ENCODE data around the gene JAZF1. TPM values are rescaled to one million over a fixed set of nuclear protein-coding genes. Genes with fewer than 3 reads are reported as not detected.

JAZF1 gene
- total RNA-seq, 4 donors from 2014 or later: 27.8 to 36.5 (median 30.5) TPM

DNA sequence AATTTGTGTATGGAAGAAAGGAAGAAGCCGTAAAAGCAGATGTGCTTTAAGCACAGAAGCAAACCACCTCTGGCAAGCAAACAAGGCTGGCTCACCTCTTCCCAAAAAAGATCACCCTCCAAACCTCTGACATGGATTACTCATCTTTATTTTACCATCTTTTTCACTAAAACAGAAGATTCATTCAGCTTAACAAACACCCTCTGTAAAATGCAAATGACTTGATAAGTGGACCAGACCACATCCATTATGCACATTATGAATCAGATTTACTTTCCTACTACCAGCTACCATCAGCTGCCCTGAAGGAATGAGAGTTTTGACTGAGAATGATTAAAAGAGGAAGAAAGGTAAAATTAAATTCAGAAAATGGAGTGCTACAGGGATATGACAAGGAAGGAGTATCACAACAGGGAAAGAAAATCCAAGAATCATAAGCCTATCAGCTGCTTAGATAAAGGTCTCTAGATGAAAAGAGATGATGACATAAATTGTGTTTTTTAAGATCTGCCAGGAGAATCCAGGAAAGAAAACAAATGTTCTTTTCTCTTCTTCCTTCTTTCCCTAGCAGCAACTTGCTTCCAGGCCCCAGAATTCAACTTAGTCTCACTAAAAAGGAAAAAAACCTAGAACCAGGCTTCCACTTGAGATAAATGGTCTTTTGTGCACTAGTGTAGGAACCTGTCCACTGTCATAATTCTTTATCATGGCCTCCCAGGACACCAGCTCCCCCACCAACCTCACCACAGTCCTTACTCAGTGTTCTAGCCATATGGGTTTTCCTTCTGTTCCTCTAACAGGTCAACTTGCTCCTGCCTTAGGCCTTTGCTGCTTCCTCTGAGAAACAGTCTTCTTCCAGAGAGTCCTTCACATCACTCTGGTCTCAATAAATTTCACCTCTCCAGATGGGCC is 47.4 kb downstream of the JAZF1 start:
- TF ChIP-seq EP300 (IDR thresholded peaks at IDR 0.05) (no peak), POLR2AphosphoS5 (IDR thresholded peaks at IDR 0.05) (no peak), POLR2A (IDR thresholded peaks at IDR 0.05) (no peak)
- TF ChIP-seq, protein P1, sequence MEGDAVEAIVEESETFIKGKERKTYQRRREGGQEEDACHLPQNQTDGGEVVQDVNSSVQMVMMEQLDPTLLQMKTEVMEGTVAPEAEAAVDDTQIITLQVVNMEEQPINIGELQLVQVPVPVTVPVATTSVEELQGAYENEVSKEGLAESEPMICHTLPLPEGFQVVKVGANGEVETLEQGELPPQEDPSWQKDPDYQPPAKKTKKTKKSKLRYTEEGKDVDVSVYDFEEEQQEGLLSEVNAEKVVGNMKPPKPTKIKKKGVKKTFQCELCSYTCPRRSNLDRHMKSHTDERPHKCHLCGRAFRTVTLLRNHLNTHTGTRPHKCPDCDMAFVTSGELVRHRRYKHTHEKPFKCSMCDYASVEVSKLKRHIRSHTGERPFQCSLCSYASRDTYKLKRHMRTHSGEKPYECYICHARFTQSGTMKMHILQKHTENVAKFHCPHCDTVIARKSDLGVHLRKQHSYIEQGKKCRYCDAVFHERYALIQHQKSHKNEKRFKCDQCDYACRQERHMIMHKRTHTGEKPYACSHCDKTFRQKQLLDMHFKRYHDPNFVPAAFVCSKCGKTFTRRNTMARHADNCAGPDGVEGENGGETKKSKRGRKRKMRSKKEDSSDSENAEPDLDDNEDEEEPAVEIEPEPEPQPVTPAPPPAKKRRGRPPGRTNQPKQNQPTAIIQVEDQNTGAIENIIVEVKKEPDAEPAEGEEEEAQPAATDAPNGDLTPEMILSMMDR (IDR thresholded peaks at IDR 0.05): no peak
- H3K27me3 ChIP-seq: no peaks in the 10 kb centered on the region
- peaks cover 12 to 89% (median 25%) of the 10 kb centered on the region in 3 donors for H3K4me1 ChIP-seq
- no peak overlapping the region for H3K27ac ChIP-seq
- no peaks in the 10 kb centered on the region for H3K9me3 ChIP-seq
- WGBS, 2 donors (ENCODE audit: low coverage in 1 of 2): 60 to 82% methylated on average over 1 of the region's 1 CpG
- H3K36me3 ChIP-seq: no peaks in the 10 kb centered on the region
- ATAC-seq: no peak
- no peak overlapping the region for H3K4me3 ChIP-seq

DNA sequence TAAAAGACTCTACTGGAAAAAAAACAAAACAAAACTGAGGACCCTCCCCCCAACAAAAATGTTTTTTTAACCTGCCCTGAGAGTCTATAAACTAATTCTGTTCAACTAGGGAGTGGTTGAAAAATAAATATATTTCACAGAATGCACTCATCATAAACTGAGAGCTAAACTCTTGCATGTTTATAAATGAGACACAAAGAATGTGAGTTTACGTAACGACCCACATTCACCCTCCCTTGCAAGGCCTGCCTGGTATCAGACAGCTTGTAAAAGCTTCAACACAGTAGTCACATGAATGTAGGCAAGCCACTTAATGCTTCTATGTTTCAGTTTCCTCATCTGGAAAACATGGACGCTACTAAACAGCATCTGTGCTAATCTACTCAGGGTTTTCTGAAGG is 50.3 kb downstream of the JAZF1 start:
- H3K9me3 ChIP-seq: no peaks in the 10 kb centered on the region
- WGBS, 2 donors (ENCODE audit: low coverage in 1 of 2): 40 to 45% methylated on average over 3 of the region's 3 CpGs
- H3K27me3 ChIP-seq: no peaks in the 10 kb centered on the region
- peak; percentile 22 for ATAC-seq
- H3K27ac ChIP-seq: peak overlapping the region; percentile 21 to 72 (median 66)
- peaks cover 14 to 91% (median 30%) of the 10 kb centered on the region in 3 donors for H3K4me1 ChIP-seq
- H3K36me3 ChIP-seq: no peaks in the 10 kb centered on the region
- no peak overlapping the region for H3K4me3 ChIP-seq
- no peak for TF ChIP-seq POLR2A (IDR thresholded peaks at IDR 0.05)
- peak; percentile 66 for TF ChIP-seq POLR2AphosphoS5 (IDR thresholded peaks at IDR 0.05)

DNA sequence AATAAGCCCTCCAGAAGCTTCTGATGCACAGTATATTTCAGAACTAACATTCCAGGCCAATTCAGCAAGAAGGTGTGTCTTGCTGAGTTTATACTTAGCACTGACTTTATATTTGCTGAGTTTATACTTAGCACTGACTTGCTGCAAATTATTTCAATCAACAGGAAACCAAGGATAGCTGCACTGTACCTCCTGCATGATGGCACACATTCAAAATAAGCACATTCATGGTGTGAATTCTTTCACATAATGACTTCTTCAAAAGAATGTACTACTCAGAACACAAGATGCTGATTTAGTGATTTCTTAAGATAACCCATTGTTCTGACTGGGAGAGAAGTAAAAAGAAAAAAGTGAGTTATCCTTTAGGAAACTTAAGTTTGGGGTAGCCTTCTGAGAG is 52.0 kb downstream of the JAZF1 start:
- Histone ChIP-seq H3K4me1 (peaks cover 10 to 97% (median 30%) of the 10 kb centered on the region in 3 donors), H3K36me3 (no peaks in the 10 kb centered on the region), H3K4me3 (no peak overlapping the region), H3K9me3 (no peaks in the 10 kb centered on the region), H3K27ac (peak overlapping the region; percentile 52 to 76 (median 70)), H3K27me3 (no peaks in the 10 kb centered on the region)
- TF ChIP-seq, protein P1 (IDR thresholded peaks at IDR 0.05): no peak
- ATAC-seq: no peak

DNA sequence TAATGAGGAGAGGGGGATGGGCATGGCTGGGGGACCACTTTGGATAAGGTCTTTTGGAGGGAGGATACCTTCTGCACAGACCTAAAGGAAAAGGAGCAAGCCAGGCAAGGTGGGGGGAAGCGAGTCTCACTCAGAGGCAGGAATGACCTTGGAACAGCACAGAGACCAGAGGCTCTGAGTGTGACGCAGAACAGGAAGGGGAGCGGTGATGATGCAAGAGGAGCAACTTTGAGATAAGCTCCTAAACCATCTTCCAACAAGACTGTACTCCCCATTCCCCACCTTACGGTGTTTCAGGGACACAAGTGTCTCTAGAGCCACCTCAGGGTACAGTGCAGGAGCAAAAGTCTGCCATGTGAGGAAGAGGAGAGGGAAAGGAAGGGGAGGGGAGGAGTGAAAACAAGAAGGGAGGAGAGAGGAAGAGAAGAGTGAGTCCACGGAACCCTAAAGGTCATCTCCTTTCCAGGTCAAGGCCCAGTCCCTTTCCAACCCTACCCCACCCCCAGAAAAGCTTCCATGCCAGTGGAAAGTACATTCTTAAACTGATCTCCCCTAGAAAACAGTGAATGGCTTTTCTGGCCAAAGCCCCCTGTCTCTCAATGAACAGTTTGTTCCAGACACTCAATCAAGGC is 54.1 kb downstream of the JAZF1 start:
- TF ChIP-seq POLR2A (IDR thresholded peaks at IDR 0.05): no peak
- TF ChIP-seq, protein P1 (IDR thresholded peaks at IDR 0.05): no peak
- no peak for TF ChIP-seq EP300 (IDR thresholded peaks at IDR 0.05)
- TF ChIP-seq POLR2AphosphoS5 (IDR thresholded peaks at IDR 0.05): no peak
- ATAC-seq: no peak
- no peaks in the 10 kb centered on the region for H3K9me3 ChIP-seq
- H3K4me1 ChIP-seq: peaks cover 10 to 98% (median 25%) of the 10 kb centered on the region in 3 donors
- H3K27ac ChIP-seq: peak overlapping the region; percentile 9 to 80 (median 70)
- WGBS, 2 donors (ENCODE audit: low coverage in 1 of 2): 83 to 89% methylated on average over 3 to 5 of the region's 5 CpGs
- H3K27me3 ChIP-seq: no peaks in the 10 kb centered on the region
- no peaks in the 10 kb centered on the region for H3K36me3 ChIP-seq
- H3K4me3 ChIP-seq: no peak overlapping the region

DNA sequence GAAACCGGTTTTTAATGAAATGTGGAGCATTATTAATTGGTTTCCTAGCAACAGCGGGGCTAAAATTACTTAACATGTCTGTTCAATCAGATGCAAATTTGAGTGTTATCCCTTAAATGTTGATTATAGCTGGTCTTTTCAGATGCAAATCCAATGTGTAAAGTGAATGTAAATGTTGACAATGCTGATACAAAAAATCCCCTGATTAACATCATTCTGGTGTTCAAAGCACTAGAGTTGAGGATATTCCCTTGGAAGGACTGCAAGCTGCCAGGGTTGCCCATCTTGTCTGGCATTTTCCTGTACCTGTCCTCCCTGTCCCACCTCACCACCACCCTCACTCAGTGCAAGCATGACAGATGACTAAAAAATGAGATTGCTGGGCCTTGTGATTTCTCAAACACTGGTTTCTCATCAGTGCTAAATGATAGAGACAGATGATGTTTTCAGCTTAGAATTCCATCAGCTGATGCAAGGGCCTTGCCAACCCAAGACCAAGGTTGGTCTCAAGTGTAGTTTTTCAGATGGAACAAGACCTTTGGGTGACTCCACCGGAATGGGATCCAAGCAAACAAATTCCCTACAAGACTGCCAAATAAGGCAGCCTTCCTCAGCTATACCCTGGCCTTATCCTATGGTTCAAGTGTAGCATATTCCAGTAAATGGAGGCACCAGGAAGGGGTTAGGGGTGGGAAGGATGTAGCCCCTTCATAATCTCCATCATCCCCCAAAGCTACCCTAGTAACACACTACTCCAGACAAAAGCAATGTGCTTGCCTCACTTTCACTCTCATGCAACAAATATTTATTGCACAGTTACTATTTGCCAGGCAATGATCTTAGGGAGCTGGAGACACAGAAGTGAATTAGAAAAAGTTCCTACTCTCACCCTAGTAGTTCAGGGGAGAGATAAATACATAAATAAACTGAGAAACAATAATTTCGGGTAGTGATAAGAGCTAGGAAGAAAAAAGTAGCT is 54.9 kb downstream of the JAZF1 start:
- peak overlapping the region; percentile 9 to 80 (median 70) for H3K27ac ChIP-seq
- no peaks in the 10 kb centered on the region for H3K27me3 ChIP-seq
- H3K4me3 ChIP-seq: no peak overlapping the region
- peaks cover 10 to 91% (median 25%) of the 10 kb centered on the region in 3 donors for H3K4me1 ChIP-seq
- H3K36me3 ChIP-seq: no peaks in the 10 kb centered on the region
- H3K9me3 ChIP-seq: no peaks in the 10 kb centered on the region
- peak; percentile 77 for ATAC-seq
- TF ChIP-seq POLR2A (IDR thresholded peaks at IDR 0.05) (no peak), EP300 (IDR thresholded peaks at IDR 0.05) (no peak), POLR2AphosphoS5 (IDR thresholded peaks at IDR 0.05) (peak; percentile 45)
- TF ChIP-seq, protein P1 (IDR thresholded peaks at IDR 0.05): no peak
- WGBS, 2 donors (ENCODE audit: low coverage in 1 of 2): 59 to 62% methylated on average over 3 to 4 of the region's 4 CpGs

All from gastroesophageal sphincter (tissue), 4 donors.